ENCODE results near the gene IQGAP2.
"Not testable (repeated sequence)": the region's sequence is repeated elsewhere in the genome, so short reads cannot be mapped to it uniquely, and the experiment has no call there.

IQGAP2 gene

DNA sequence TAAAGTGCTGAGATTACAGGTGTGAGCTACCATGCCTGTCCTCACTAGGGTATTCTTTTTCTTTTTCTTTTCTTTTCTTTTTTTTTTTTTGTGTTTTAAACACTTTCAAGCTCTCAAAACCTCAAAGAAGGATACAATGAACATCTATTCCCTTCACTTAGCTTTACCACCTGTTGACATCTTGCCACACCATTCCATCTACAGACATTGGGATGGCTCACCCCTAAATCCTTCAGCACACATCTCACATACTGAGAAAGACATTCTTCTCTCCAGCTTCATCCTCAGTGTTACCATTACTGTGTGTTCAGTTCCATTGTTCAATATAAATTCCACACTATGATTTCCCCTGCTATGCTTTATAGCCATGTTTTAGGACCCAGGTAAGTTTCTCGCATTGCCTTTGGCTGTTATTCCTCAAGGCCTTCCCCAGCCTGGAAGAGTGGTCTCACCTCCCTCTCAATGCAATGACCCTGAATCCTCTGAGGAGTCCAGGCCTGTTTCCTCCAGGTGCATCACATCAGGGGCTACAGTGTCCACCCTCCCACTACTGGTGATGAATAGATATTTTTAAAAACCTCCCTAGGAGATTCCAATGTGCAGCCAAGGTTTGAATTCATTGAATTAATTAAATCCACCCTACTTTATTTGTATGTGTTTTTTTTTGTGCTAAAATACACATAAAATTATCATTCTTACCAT, 16.7 kb downstream of the IQGAP2 start:
- DNase-seq (ENCODE audit: low spot score) = no peak

DNA sequence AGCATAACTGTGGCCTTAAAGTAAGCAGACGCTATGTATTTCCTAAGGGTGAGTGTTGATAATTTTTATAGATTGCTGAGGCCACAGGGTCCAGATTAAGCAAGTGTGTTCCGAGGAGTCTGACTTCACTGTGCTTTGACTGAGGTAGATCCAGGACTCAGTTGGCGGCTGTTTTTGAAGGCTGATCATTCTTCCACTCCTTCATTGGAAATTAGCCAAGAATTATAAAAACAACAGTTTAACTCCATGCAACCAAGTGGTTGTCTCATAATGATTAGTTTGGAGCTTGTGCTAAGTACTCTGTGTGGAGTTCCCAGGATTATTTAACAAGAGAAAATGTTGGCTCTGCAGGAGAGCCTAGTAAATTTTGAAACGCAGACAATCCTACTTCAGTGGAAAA, 19.1 kb downstream of the IQGAP2 start:
- no peak for DNase-seq (ENCODE audit: low spot score)

DNA sequence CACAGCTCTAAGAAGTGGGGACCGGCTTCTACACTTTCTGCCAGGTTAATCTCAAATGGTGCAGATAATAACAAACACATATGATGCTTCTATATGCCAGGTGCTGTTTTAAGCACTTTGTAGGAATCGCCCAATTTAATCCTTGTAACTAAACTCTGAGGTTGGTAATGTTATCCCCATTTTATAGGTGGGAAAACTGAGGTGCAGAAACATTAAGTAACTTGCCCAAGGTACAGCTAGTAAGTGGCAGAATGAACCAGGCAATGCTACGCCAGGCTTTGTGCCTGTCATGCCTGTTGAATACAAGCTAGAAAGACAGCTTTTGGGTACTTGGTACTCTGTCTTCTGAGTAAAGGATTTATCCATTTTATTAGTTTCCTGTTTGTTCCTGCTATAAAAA, 19.7 kb downstream of the IQGAP2 start:
- DNase-seq (ENCODE audit: low spot score) = no peak

DNA sequence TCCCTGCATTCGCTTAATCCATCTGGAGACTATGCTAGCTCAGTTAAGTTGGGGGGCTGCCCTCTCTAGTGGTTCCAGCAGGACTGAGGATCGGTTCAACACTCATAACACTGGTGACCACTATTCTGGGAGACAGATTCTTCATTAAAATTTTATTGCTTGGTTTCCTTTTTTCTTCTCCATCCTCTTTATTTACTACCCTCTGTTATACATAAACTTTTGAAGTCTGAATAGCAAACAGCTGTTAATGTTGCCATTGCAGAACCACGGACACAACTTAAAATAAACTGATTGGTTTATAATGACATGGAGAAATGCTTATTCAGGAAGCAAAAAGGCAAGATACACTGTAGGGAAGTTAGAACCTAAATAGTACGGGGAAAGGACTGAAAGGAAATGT, 22.1 kb downstream of the IQGAP2 start:
- no peak for DNase-seq (ENCODE audit: low spot score)

DNA sequence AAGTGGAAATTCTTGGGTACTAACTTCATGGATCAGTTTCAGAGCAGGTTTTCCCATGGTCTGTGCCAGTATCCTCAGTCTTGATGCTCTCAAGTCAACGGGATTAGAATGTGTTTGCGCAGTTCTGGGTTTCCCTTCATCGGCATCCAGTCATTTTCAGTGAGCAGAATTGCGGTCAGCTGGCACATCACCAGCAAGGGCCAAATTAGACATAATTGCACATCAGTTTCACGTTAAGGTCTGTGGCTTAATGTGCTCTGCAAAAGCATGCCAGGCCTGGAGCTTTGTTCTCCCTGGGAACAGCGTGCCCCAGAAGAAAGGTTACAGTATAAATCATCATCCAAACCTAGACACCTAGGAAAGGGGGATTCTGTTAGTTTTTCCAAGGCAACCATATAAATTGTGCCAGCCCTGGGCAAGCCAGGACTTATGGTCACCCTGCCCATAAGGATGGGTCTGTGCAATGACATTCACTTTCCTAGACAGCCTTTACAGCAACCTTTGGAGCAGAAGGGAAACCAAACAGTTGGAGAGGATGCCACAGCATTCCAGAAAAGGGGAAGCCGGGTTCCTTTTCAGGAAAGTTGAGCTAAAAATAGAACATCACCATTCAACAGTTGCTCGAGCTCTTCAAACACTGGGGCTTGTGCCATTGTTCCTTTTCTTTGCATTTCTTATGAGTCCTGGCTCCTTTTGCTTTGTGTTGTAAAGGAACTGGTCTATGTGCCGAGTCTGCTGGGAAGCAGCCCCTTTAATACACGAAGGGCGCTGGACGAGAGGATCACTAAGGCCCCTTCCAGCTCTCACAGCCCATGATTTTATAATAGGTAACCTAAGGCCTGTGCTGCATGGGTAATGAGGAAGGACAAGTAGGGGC, 23.1 kb downstream of the IQGAP2 start:
- DNase-seq (ENCODE audit: low spot score) = no peak

DNA sequence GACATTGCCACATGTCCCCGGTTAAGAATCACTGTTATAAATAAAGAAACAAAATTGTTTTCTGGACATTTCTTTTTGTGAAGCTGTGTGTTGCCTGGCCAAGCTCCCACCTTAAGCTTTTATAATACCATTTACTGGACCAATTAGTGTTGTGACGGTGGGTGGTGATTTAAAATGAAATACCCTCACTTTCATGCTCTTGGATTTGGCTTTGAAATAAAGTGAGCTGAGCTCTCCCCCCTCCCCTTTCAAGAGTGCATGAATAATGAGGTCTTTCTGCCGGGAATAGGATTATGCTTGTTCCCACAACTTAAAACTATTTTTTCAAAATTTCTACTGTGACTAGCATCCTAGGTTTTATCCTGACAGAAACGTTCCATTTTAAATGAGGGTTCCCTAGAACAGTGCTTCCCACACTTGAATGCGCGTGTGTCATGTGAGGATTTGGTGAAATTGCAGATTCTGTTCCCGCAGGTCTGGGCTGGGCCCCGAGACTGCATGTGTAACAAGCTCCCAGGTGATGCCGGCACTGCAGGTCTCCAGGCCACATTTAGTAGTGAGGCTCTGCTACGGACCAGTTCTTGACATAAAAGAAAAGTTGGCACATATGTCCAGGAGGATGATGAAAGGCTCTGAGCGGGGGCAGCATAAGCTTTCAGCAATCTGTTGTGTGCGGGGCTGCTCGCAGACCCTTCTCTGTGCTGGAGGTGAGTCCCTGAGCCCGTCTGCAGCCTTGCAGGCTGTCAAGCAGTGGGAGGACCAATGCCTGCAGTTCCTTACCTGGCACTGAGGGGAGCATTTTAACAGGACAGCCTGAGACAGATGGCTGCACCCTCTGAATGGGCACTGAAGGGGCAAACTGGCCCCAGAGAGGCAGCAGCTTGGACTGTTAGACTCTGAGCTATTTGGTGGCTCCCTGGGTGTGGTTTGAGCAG, 24.4 kb downstream of the IQGAP2 start:
- DNase-seq (ENCODE audit: low spot score) = no peak

DNA sequence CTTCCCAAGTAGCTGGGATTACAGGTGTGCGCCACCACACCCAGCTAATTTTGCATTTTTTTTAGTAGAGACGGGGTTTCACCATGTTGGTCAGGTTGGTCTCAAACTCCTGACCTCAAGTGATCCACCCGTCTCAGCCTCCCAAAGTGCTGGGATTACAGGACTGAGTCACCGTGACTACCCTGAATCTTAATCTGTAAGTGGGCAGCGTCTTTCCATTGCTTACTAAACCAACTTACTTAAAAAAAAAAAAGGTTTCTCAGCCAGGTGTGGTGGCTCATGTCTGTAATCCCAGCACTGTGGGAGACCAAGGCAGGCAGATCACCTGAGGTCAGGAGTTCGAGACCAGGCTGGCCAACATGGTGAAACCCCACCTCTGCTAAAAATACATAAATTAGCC, 25.5 kb downstream of the IQGAP2 start:
- not testable (repeated sequence) for DNase-seq (ENCODE audit: low spot score)

DNA sequence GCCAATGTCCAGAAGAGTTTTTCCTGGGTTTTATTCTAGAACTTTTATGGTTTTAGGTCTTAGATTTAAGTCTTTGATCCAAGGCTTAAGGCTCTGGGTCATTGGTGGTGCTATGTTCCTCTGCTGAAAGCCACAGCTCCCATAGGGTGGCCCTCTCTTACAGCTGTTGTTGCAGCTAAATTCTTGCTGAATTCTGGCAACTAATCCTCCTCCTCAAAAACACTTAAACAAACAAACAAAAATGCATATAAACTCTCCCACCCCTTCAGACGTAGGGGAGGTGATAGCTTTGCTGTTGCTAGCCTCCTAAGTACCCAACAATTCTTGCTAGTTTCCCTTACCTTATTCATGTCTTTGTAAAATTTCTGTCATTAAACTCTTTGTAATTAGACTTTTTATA, 30.2 kb downstream of the IQGAP2 start:
- DNase-seq (ENCODE audit: low spot score) = no peak

DNA sequence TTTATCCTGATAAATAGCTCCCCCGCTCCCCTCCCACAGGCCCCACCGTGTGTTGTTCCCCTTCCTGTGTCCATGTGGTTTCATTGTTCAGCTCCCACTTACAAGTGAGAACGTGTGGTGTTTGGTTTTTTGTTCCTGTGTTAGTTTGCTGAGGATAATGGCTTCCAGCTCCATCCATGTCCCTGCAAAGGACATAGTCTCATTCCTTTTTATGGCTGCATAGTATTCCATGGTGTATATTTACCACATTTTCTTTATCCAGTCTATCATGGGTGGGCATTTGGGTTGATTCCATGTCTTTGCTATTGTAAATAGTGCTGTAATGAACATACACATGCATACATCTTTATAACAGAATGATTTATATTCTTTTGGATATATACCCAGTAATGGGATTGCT, 34.4 kb downstream of the IQGAP2 start:
- not testable (repeated sequence) for DNase-seq (ENCODE audit: low spot score)

DNA sequence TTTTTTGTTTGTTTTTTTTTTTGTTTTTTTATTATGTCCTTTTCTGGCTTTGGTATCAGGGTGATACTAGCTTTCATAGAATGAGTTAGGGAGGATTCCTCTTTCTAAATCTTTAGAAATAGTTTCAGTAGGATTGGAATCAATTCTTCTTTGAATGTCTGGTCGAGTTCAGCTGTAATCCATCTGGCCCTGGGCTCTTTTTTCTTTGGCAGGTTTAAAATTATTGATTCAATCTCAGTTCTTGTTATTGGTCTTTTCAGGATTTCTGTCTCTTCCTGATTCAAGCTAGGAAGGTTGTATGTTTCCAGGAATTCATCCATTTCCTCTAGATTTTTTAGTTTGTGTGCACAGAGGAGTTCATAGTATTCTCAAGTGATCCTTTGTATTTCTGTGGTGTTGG, 34.9 kb downstream of the IQGAP2 start:
- no peak for DNase-seq (ENCODE audit: low spot score)

DNA sequence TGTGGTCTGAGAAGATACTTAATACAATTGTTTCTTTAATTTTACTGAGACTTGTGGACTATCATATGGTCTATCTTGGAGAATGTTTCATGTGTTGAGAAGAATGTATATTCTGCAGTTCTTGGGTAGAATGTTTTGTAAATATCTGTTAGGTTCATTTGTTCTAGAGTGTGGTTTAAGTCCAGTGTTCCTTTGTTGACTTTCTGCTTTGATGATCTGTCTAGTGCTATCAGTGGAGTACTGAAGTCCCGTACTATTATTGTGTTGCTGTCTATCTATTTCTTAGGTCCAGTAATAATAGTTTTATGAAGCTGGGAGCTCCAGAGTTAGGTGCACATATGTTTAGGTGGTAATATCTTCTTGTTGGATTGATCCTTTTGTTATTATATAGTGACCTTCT, 36.1 kb downstream of the IQGAP2 start:
- DNase-seq (ENCODE audit: low spot score) = no peak

DNA sequence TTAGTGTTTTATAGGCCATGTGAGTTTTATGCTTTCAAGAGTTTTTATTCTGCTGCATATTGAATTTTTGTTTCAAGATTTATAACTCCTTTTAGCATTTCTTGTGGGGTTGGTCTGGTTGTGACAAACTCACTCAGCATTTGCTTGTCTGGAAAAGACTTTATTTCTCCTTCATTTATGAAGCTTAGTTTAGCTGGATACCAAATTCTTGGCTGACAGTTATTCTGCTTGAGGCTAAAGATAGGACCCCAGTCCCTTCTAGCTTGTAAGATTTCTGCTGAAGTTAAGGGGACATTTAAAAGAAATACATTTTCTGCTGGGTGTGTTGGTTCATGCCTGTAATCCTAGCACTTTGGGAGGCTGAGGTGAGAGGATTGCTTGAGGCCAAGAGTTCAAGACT, 36.8 kb downstream of the IQGAP2 start:
- no peak for DNase-seq (ENCODE audit: low spot score)

DNA sequence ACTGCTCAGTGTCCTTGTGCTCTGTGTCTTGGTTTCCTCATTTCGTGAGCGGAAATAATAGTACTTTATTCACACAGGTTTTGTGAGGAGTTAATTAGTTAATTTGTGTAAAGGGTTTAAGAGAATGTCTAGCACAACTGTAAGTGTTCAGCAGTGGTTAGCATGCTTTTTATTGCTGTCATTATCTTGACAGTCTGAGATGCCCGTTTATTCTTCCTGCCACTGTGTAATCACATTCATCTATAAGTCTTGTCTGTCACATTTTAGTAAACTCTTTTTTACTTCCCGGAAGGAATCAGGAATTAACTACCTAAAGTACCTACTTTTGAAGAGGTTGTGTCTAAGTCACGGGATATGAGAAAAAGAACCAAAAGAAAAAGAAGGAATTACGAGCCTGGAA, 38.0 kb downstream of the IQGAP2 start:
- no peak for DNase-seq (ENCODE audit: low spot score)

DNA sequence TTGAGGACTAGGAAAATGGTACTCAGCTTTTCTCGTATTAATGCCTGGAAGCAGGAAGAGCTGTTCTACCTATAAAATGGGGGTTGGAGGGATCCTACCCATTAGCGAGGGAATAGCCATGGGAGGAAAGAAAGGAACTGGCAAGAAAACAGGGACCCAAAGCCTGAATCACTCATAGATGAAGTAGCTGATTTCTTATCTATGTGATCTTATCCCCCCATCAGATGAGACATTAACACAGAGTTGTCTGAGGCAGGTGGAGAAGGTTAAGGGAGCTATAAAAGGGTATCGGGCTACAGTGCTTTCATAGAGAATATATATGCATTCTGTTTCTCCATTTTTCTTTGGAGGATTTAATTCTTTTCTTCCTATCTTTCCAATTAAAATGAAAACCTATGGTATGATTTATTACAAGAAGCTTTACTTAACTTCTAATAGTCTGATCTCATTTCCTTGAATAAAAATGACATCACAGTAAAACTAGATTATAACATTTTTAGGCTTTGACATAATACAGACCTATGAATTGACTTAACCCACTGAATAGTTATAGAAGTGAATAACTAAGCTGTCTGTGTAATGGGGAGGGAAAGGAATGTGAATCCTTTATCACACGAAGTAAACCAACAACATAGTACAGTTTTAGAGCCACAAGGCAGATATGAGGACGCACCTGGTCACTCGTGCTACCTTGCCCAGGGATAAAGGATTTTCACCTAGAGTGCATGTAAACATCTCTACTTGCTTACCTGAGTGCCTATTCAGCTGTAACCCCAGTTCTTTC, 39.0 kb downstream of the IQGAP2 start:
- DNase-seq (ENCODE audit: low spot score) = no peak

DNA sequence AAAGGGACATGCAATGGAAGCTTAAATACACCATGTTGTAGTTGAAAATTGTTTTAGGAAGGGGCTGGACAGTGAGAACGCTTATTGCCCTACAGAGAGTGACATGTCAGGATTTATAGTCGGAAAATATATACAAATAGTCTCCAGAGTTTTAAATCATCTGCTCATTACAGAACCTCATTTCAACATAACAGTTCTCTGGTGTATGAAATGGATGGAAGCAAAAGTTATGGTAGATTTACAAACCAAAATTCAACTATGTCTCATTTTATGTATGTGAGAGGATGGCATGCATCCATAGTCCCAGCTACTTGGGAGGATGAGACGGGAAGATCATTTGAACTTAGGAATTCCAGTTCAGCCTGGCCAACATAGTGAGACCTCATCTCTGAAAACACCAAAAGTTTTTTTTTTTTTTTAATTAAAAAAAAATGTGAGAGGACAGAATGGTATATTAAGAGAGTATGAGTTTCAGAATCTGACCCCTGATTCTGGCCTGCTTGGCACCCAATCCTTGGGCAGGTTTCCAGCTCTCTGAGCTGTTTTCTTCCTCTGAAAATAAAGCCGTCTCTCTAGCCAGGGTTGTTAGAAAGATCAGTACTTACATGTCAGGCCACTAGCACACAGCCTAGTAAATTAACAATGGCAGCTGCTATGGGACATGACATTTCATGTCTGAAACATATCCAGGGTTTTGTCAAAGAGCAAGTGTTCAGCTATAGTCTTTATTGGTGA, 40.1 kb downstream of the IQGAP2 start:
- DNase-seq (ENCODE audit: low spot score) = no peak

DNA sequence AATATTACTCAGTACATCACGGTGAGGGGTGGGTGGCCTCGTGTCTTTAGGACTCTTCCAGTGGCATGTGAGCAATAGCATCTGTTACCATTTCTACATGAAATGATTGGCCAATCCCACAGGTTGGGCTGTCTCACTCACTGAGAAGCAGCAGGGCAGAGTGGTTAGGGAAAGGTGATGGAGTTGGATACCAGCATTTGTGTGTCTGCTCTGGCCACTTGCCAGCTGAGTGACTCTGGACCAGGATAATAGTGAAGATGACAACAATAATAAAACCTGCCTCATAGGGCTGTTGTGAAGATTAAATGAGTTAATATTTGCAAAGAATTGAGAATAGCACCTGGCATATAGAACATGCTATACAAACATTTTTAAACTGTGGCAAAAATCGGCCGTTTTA, 42.0 kb downstream of the IQGAP2 start:
- no peak for DNase-seq (ENCODE audit: low spot score)

DNA sequence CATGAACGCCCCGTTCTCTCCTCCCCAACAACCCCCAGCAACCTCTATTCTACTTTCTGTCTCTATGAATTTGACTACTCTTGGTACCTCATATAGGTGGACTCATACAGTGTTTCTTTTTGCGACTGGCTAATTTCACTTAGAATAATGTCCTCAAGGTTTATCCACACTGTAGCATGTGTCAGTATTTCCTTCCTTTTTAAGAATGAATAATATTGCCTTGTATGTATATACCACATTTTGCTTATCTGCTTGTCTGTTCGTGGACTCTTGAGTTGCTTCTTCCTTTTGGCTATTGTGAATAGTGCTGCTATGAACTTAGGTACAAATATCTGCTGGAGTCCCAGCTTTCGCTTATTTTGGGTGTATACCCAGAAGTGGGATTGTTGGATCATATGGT, 42.7 kb downstream of the IQGAP2 start:
- DNase-seq (ENCODE audit: low spot score) = no peak

DNA sequence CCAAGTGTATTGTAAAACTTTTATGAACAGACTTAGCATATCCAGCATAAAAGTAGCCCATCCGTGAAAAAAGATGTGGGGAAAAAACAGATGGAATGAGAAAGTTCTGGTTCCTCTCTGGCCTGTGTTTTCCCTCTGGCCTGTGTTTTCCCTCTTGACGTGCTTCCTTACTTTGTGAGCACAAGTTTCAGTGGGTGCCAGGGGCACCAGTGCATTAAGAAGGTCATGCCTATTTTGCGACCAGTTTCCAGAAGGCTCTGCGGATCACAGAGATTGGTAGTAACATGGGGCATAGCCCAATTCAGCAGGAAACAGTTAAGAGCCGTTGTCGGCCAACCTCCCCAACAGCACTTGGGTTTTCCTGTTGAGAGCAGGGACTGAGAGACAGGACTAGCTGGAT, 43.7 kb downstream of the IQGAP2 start:
- no peak for DNase-seq (ENCODE audit: low spot score)

DNA sequence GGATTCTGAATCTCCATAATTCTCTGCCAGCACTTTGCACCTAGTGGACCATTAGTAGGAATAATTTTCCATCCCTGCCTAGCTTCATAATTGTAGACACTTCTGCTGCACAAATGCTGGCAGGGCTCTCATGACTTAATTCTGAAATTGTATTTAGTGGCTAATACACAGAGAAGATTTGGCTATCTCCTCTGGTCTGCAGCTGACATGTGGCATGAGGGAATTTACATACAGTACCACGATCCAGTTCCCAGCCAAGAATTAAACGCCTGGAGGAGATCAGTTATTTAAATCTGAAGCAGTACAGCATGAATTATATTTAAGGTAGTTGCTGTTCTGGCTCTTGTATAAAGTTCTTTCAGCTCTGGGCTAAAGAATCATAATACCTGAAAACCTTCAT, 46.5 kb downstream of the IQGAP2 start:
- no peak for DNase-seq (ENCODE audit: low spot score)

DNA sequence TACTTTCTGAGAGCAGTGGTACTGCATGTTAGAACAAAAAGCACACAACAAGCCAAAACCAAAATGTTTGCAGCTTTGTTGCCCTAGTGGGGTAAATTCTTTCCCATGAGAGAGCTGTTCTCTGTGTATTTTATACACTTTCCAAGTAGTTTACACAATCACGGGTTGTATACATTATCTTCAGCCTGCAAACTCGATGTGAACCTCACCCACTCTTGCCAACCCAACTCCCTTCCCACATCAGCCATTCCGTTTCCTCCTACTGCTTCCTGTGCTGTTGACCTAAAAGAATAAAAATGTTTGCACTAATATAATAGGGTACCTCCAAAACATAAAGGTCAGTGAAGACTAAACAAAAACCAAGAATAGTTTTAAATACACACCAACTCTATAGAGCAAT, 47.0 kb downstream of the IQGAP2 start:
- DNase-seq (ENCODE audit: low spot score) = no peak

Data from kidney capillary endothelial cell (primary cell).